IPS-NIHi7 (cell line): ENCODE data around the gene SNX12.
"Not testable (repeated sequence)": the region's sequence is repeated elsewhere in the genome, so short reads cannot be mapped to it uniquely, and the experiment has no call there.

Experiments
- DNase-seq: peaks from one replicate; pipeline ENCODE4 v3.0.0; 2012; ENCODE audit warnings: mixed read lengths; ENCODE audit errors: extremely low spot score

SNX12 gene

DNA sequence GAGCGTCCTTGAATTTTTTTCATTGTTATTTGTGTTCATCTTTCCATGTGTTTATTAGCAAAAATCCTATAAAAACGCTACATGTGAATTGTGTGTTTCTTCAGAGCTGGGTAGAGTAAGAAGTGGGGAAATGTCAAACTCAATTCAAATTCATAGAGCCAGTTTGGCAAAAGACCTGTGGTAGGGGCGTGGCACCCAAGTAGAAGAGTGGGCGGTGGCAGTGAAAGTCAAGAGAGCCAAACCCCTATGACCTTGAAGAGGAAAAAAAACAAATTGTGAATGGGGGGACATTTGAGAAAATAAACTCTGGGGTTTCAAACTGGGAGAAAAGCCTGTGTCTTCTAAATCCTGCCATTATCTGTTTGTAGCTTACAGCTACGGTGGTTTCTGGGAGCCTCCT, 23.1 kb upstream of the SNX12 start:
- DNase-seq, result no peak

- DNase-seq, result no peak
Measured at GRCh38 chrX:71085900-71086299, 17.8 kb upstream of the SNX12 start.

DNA sequence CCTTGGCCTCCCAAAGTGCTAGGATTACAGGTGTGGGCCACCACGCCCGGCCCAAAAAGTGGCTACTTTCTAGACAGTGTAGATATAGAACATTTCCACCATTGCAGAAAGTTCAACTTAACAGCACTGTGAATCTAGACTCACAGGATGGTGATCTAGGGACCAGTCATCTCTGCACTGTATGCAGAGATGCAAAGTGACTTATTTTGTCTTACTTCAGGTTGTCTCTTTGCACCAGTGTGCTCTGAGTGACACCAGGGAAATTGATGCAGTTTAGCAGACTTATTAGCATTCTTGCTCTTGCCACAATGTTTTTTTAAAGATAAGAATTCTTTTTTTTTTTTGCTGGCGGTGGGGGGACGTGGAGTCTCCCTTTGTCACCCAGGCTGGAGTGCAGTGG, 14.7 kb upstream of the SNX12 start:
- DNase-seq, result no peak

DNA sequence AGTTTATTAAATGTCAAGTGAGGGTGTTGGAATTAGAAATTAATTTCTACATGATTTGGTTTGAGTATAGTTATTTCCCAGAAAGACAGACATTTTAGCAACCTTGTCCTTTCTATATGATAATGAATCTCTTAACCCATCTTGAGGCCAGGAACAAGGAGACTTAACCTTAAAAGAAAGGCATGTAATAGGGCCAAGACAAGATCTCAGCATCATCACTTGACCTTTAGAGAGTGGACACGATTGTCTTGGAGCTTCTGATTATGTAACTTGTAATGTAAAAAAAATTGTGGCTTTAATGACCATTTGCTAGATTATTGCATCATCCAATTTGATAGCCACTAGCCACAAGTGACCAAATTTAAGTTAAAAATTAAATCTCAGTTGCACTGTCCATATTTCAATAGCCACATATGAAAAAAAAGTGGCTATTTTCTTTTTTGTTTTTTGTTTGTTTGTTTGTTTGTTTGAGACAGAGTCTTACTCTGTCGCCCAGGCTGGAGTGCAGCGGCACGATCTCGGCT, 14.1 kb upstream of the SNX12 start:
- DNase-seq, result no peak

DNA sequence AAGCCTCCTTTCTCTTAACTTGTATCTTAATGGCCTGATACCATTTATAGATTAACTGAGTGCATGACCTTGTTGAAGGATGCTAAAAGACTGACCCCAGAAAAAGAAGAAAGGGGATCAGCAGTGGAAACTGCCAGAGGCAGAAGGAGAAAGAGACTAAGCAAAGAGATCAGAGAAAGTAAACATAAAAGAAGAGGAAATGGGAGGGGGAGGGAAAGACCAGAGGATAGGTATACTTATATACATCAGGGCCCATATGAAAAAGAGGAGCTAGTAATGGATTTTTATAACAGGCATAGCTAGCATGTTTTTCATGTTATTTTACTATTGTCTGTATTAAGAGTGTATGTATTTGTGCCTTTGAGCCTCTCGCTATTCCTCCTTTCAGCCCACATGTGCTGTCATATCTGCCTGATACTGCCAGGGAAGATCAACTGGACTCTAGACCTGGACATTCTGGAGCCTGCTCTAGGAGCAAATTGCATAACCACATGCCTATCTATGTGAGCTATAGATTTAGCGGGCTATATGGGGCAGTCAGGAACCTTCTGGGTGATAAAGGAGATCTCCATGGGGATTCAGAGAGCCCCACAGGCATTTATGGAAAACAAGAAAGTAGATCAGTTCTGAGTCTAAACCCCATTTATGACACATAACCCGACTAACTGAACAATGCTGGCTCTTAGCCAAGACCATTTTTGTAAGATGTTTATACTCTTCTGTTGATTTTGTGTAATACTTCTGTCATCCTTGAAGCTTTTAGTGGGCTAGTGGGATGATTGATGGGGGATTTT, 13.4 kb upstream of the SNX12 start:
- DNase-seq, result no peak

- DNase-seq, result no peak
Measured at GRCh38 chrX:71070531-71070930, 2.4 kb upstream of the SNX12 start.

GRCh38 chrX:71067712-71068043, 456 bp downstream of the SNX12 start:
- no peak for DNase-seq

- DNase-seq, result no peak
Measured at GRCh38 chrX:71067089-71067488, 1.0 kb downstream of the SNX12 start.

DNA sequence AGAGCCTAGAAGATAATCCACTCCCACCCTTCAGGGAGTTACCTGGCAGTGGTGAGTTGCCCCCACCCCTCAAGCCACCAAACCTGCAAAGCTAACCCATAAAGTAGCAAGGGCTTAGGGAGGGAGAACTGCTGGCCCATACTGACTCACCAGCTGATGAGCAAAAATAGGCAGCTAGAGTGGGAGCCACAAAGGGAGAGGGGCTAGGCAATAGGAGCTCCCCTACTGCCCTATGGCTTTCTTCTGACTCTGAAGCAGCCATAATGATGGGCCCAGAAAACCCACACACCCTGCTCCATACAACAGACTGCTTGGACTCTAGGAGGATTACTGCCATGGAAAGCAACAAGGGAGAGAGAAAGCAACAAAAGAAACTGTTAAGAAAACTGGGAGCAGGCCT, 8.0 kb downstream of the SNX12 start:
- no peak for DNase-seq

DNA sequence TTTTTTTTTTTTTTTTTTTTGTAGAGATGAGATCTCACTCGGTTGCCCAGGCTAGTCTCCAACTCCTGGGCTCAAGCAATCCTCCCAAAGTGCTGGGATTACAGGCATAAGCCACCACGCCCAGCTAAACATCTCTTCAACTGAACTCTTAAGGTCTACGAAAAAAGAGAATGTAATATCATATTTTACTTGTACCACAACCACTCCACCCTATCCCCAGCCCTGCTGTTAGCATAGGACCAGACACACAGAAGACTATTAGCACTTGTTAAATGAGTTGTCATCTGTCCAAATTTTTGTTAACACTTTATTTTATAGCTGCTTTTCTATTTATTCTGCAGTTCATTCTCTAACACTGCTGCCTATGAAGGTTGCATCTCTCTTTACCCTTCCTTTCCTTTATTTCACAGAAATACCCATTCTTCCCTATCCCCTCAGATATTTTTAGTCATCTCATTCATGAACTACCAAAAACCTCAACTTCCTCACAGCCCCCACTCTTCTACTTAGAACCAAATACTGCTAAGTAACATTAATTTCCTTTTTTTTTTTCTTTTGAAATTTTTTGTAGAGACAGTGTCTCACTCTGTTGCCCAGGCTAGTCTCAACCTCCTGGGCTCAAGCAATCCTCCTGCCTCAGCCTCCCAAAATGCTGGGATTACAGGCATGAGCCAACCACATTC, 10.1 kb downstream of the SNX12 start:
- no peak for DNase-seq

DNA sequence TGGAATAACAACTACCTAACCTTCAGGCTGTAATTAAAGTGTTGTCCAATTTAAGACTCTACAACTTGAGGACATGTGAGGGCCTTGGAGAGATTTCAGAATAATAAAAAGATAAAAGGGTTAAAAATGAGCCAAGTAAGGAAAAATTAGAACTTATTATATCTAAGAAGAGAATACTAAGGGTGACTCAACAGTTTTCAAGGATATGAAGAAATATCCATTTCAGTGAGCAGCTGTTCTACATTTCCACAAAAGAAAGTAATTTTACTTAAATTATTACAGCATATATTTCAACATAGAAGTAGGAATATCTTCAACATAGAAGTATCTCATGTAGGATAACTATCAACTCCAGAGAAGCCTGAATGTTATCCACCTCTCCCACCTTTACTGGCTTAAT, 11.3 kb downstream of the SNX12 start:
- DNase-seq, result no peak

GRCh38 chrX:71053217-71053621, 14.9 kb downstream of the SNX12 start:
- DNase-seq, result peak; percentile 87

- peak; percentile 12 for DNase-seq
Measured at GRCh38 chrX:71052721-71053120, 15.4 kb downstream of the SNX12 start.

GRCh38 chrX:71047891-71048290, 20.2 kb downstream of the SNX12 start:
- not testable (repeated sequence) for DNase-seq

DNA sequence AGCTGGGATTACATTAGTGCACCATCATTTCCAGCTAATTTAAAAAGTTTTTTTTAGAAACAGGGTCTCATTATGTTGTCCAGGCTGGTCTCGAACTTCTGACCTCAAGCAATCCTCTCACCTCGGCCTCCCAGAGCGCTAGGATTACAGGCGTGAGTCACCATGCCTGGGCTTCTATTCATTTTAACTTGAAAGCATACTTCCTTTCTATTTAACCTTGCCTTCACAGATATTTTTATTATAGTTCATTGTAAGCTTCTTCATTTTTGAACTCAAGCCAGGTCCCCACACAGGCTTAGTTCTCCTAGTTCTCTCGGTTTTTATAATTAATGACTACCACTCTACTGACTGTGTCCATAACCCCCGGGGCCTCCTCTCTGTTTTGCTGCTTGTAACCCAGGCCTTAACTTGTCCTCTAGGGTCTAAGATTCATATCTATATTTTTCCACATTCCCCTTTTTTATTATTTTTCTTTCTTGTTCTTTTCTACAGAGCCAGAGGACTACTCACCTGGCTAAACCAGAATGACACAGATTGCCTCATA, 50.7 kb downstream of the SNX12 start:
- DNase-seq, result no peak
